ENCODE measurements around the gene TOE1. TPM values are rescaled to one million over a fixed set of nuclear protein-coding genes. Genes with fewer than 3 reads are reported as not detected.

TOE1 gene
- total RNA-seq, 2 experiments from 2014 or later = 22.1 to 30.2 TPM

- Histone ChIP-seq H3K9me2 (ENCODE audit: insufficient read depth, low read length) (no peaks in the 10 kb centered on the region), H3K79me2 (ENCODE audit: insufficient read depth, low read depth, low read length) (no peaks in the 10 kb centered on the region), H3K4me3 (ENCODE audit: low read depth, low read length, poor library complexity, severe bottlenecking) (no peak overlapping the region), H3K9me3 (ENCODE audit: low read length) (no peaks in the 10 kb centered on the region), H3K4me1 (ENCODE audit: insufficient read depth, low read length, poor library complexity, severe bottlenecking) (no peaks in the 10 kb centered on the region), H4K20me1 (ENCODE audit: insufficient read depth, low read length) (no peaks in the 10 kb centered on the region), H3K36me3 (ENCODE audit: insufficient read depth, low read length) (peaks cover 32% of the 10 kb centered on the region), H3K27ac (ENCODE audit: low read depth, low read length, poor library complexity, severe bottlenecking) (no peak overlapping the region), H3K4me2 (ENCODE audit: low read length) (no peak overlapping the region), H2AFZ (ENCODE audit: low read length) (no peak overlapping the region)
- POLR2A ChIA-PET = interaction anchor here (0.6 to 2.1 kb wide), 5 partner anchors 9 to 145 kb away, joined by 3 to 13 read pairs (median 3); partner anchors contain the start of genes MUTYH and TOE1
- DNase-seq (ENCODE audit: low spot score) = no peak
- intact Hi-C loops (cut with micrococcal nuclease; ENCODE audit: unreplicated experiment) = no loop called here
- CTCF ChIA-PET (ENCODE audit: unreplicated experiment) = interaction anchor here (1.1 kb wide), 1 partner anchor 151 kb away, joined by 4 read pairs; the partner anchor contains the start of genes CCDC163 and MMACHC
- BruUV-seq (replicated peaks) = no TSS peak
- TF ChIP-seq CTCF (conservative IDR thresholded peaks at IDR 0.05; ENCODE audit: low read length) (no peak), EZH2phosphoT487 (IDR thresholded peaks at IDR 0.05; ENCODE audit: borderline replicate concordance, low read depth, low read length) (no peak)
Measured at GRCh38 chr1:45348966-45349677, 9.2 kb downstream of the TOE1 start.

- no peak overlapping the region for H3K27ac ChIP-seq (ENCODE audit: low read depth, low read length, poor library complexity, severe bottlenecking)
- H3K79me2 ChIP-seq (ENCODE audit: insufficient read depth, low read depth, low read length) = no peaks in the 10 kb centered on the region
- H3K36me3 ChIP-seq (ENCODE audit: insufficient read depth, low read length) = peaks cover 8% of the 10 kb centered on the region; the same call in 1 of the 2 replicates
- no peaks in the 10 kb centered on the region for H3K9me3 ChIP-seq (ENCODE audit: low read length)
- H2AFZ ChIP-seq (ENCODE audit: low read length) = no peak overlapping the region
- no peak for TF ChIP-seq EZH2phosphoT487 (IDR thresholded peaks at IDR 0.05; ENCODE audit: borderline replicate concordance, low read depth, low read length)
- TF ChIP-seq CTCF (conservative IDR thresholded peaks at IDR 0.05; ENCODE audit: low read length) = no peak
- no peaks in the 10 kb centered on the region for H3K9me2 ChIP-seq (ENCODE audit: insufficient read depth, low read length)
- no peaks in the 10 kb centered on the region for H4K20me1 ChIP-seq (ENCODE audit: insufficient read depth, low read length)
- no peak overlapping the region for H3K4me2 ChIP-seq (ENCODE audit: low read length)
- no TSS peak for BruUV-seq (replicated peaks)
- H3K4me1 ChIP-seq (ENCODE audit: insufficient read depth, low read length, poor library complexity, severe bottlenecking) = peaks cover 11% of the 10 kb centered on the region
- CTCF ChIA-PET (ENCODE audit: unreplicated experiment) = no interaction called here
- intact Hi-C loops (cut with micrococcal nuclease; ENCODE audit: unreplicated experiment) = no loop called here
- no peak for DNase-seq (ENCODE audit: low spot score)
- no peak overlapping the region for H3K4me3 ChIP-seq (ENCODE audit: low read depth, low read length, poor library complexity, severe bottlenecking)
- POLR2A ChIA-PET = interaction anchor here (1.0 kb wide), 1 partner anchor 30 kb away, joined by 3 read pairs; no protein-coding TSS in a partner anchor
Measured at GRCh38 chr1:45351508-45351907, 11.5 kb downstream of the TOE1 start.

GRCh38 chr1:45353685-45354084, 13.7 kb downstream of the TOE1 start:
- CTCF ChIA-PET (ENCODE audit: unreplicated experiment) = no interaction called here
- Histone ChIP-seq H2AFZ (ENCODE audit: low read length) (no peak overlapping the region), H3K36me3 (ENCODE audit: insufficient read depth, low read length) (no peaks in the 10 kb centered on the region), H3K27ac (ENCODE audit: low read depth, low read length, poor library complexity, severe bottlenecking) (no peak overlapping the region), H3K79me2 (ENCODE audit: insufficient read depth, low read depth, low read length) (no peaks in the 10 kb centered on the region), H3K4me2 (ENCODE audit: low read length) (no peak overlapping the region), H3K9me3 (ENCODE audit: low read length) (no peaks in the 10 kb centered on the region), H3K9me2 (ENCODE audit: insufficient read depth, low read length) (no peaks in the 10 kb centered on the region), H3K4me1 (ENCODE audit: insufficient read depth, low read length, poor library complexity, severe bottlenecking) (peaks cover 11% of the 10 kb centered on the region), H3K4me3 (ENCODE audit: low read depth, low read length, poor library complexity, severe bottlenecking) (no peak overlapping the region), H4K20me1 (ENCODE audit: insufficient read depth, low read length) (no peaks in the 10 kb centered on the region)
- no peak for TF ChIP-seq EZH2phosphoT487 (IDR thresholded peaks at IDR 0.05; ENCODE audit: borderline replicate concordance, low read depth, low read length)
- POLR2A ChIA-PET = interaction anchor here (1.2 kb wide), 2 partner anchors 11 to 20 kb away, joined by 3 to 9 read pairs; no protein-coding TSS in a partner anchor
- intact Hi-C loops (cut with micrococcal nuclease; ENCODE audit: unreplicated experiment) = no loop called here
- DNase-seq (ENCODE audit: low spot score) = no peak
- no TSS peak for BruUV-seq (replicated peaks)

Data from OCI-LY7 (cell line).